ENCODE results near the gene SBNO1. TPM values are rescaled to one million over a fixed set of nuclear protein-coding genes. Genes with fewer than 3 reads are reported as not detected.

SBNO1 gene
- total RNA-seq, 1 donor: 38.6 TPM

DNA sequence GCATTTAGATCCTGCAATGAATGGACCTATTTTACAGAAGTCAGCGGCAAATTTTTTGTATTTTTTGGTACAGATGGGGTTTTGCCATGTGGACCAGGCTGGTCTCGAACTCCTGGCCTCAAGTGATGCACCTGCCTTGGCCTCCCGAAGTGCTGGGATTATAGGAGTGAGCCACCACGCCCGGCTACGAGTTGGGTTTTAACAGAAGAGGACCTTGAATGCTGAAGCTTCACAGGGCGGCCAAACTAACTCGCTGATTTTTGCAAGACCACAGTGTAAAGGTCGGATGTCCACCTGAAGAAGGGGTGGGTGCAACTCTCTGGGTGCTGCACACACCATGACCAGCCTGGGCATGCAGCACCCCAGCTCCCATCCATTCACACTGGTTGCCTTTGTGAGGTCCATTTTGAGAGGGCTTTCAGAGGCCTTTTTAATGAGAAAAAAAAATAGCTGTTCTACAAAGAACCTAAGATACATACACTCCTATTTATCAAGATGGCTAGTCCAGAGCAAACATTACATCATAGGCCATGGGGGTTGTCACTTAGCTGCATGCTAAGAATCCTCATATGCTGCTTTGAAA lies 71.4 kb downstream of the SBNO1 start:
- TF ChIP-seq CTCF (IDR thresholded peaks at IDR 0.05; ENCODE audit: insufficient read depth, low read length): no peak
- H3K4me3 ChIP-seq (ENCODE audit: low read depth, low read length): no peak overlapping the region
- no peak for DNase-seq (ENCODE audit: low read depth)

GRCh38 chr12:123289911-123290310 lies 74.7 kb downstream of the SBNO1 start:
- TF ChIP-seq CTCF (IDR thresholded peaks at IDR 0.05; ENCODE audit: insufficient read depth, low read length): no peak
- no peak for DNase-seq (ENCODE audit: low read depth)
- no peak overlapping the region for H3K4me3 ChIP-seq (ENCODE audit: low read depth, low read length)

GRCh38 chr12:123288751-123289346 lies 75.8 kb downstream of the SBNO1 start:
- TF ChIP-seq CTCF (IDR thresholded peaks at IDR 0.05; ENCODE audit: insufficient read depth, low read length): no peak
- no peak overlapping the region for H3K4me3 ChIP-seq (ENCODE audit: low read depth, low read length)
- DNase-seq (ENCODE audit: low read depth): no peak

DNA sequence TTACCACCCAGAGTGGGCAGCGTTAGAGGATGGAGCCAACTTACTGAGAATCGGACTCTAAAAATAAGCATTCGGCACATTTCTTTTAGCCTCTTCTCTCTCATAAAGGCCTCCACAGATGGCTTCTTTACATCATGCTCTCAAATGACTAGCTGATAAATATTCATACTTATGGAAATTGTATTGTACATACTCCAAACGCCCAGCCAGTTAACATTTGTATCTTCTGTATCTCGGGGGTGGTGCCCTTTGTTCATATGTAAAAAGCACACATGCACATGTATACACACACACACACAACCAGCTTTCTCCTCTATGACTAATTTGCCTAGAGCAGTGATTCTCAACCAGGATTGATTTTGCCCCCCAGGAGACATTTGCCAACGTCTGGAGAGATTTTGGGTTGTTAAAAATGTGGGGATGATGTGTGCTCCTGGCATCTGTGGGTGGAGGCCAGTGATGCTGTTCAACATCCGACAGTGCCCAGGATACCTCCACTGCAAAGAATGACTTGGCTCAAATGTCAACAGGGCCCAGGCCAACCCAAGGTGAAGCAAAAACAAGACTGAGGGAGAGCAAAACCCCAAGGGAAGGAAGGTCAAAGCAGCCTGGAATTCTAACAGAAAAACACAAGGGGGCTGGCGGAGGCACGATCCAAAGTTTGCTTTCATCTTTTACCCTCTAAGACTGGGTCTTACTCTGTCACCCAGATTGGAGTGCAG lies 77.8 kb downstream of the SBNO1 start:
- no peak overlapping the region for H3K4me3 ChIP-seq (ENCODE audit: low read depth, low read length)
- no peak for TF ChIP-seq CTCF (IDR thresholded peaks at IDR 0.05; ENCODE audit: insufficient read depth, low read length)
- no peak for DNase-seq (ENCODE audit: low read depth)

DNA sequence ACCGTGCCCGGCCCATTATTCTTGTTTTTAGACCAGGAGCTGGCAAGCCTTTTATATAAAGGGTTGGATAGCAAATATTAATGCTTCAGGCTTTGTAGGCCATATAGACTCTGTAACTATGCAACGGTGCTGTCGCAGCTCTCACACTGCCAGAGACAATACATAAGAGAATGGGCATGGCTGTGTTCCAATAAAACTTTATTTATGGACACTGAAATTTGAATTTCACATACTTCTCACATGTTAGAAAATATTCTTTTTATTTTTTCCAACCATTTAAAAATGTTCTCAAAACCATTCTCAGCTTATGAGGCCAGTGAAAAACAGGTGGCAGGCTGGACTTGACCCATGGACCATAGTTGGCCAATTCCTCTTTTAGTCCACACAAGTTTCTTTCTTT lies 80.0 kb downstream of the SBNO1 start:
- DNase-seq (ENCODE audit: low read depth): no peak
- H3K4me3 ChIP-seq (ENCODE audit: low read depth, low read length): no peak overlapping the region
- TF ChIP-seq CTCF (IDR thresholded peaks at IDR 0.05; ENCODE audit: insufficient read depth, low read length): no peak

- no peak overlapping the region for H3K4me3 ChIP-seq (ENCODE audit: low read depth, low read length)
- DNase-seq (ENCODE audit: low read depth): no peak
- TF ChIP-seq CTCF (IDR thresholded peaks at IDR 0.05; ENCODE audit: insufficient read depth, low read length): no peak
These were observed 81.2 kb downstream of the SBNO1 start for GRCh38 chr12:123283461-123283860.
